DND-41 (cell line): ENCODE measurements around the gene ZDHHC20.

ENCODE experiments used
- ATAC-seq: fragments of 200-7000 bp; cut with Tn5 transposase; 3 replicates; pipeline ENCODE4 v1.9.1; 2021; ENCODE audit warnings: low read depth; ENCODE audit not compliant: insufficient read depth
- DNase-seq: peaks from one replicate; pipeline ENCODE4 v3.0.0-alpha.2; 2020
- H2AFZ ChIP-seq: 2 replicates; pipeline ENCODE4 v1.6.0; 2012; ENCODE audit warnings: low read depth, low read length
- H3K27ac ChIP-seq: 2 replicates; pipeline ENCODE4 v1.5.1; 2012; ENCODE audit warnings: low read length, inconsistent platforms
- H3K27me3 ChIP-seq: fragments of 200-600 bp; sonication (generic); 2 replicates; pipeline ENCODE4 v1.6.0; 2012; ENCODE audit warnings: low read length, mild to moderate bottlenecking, inconsistent platforms; ENCODE audit not compliant: insufficient read depth, poor library complexity
- H3K36me3 ChIP-seq: 2 replicates; pipeline ENCODE4 v1.5.1; 2012; ENCODE audit warnings: low read length, inconsistent platforms; ENCODE audit not compliant: insufficient read depth
- H3K4me1 ChIP-seq: 2 replicates; pipeline ENCODE4 v1.5.1; 2012; ENCODE audit warnings: mild to moderate bottlenecking, low read length; ENCODE audit not compliant: insufficient read depth
- H3K4me2 ChIP-seq: 2 replicates; pipeline ENCODE4 v1.6.0; 2012; ENCODE audit warnings: mild to moderate bottlenecking, moderate library complexity, low read length, inconsistent platforms; ENCODE audit not compliant: insufficient read depth
- H3K4me3 ChIP-seq, 2 experiments: fragments of 200-600 bp in 1 of 2; shearing (Covaris generic) in 1 of 2; 2 replicates each; pipeline ENCODE4 v1.5.1; 2012 to 2016; ENCODE audit warnings: inconsistent platforms in 2 of 2, low read length in 2 of 2, mild to moderate bottlenecking in 2 of 2, low read depth in 1 of 2, moderate library complexity in 1 of 2
- H3K79me2 ChIP-seq: 2 replicates; pipeline ENCODE4 v1.6.0; 2012; ENCODE audit warnings: low read length, inconsistent platforms; ENCODE audit not compliant: insufficient read depth
- H3K9ac ChIP-seq: 2 replicates; pipeline ENCODE4 v1.6.0; 2012; ENCODE audit warnings: low read depth, mild to moderate bottlenecking, inconsistent platforms, low read length, moderate library complexity
- H3K9me3 ChIP-seq: 2 replicates; pipeline ENCODE4 v1.5.1; 2012; ENCODE audit warnings: low read length, moderate library complexity, mild to moderate bottlenecking, inconsistent platforms; ENCODE audit not compliant: insufficient read depth, severe bottlenecking
- H4K20me1 ChIP-seq: 2 replicates; pipeline ENCODE4 v1.6.0; 2012; ENCODE audit warnings: low read length; ENCODE audit not compliant: insufficient read depth
- EZH2 ChIP-seq: IDR thresholded peaks from 3 replicates; pipeline ENCODE4 v1.6.1; 2012; ENCODE audit warnings: borderline replicate concordance, low read depth, mild to moderate bottlenecking, moderate library complexity, low read length, inconsistent platforms; ENCODE audit not compliant: severe bottlenecking
- TF ChIP-seq, protein P1 (sequence below): IDR thresholded peaks from 2 replicates; pipeline ENCODE4 v1.5.1; 2012; ENCODE audit warnings: borderline replicate concordance, low read length, moderate library complexity, mild to moderate bottlenecking; ENCODE audit not compliant: poor library complexity, severe bottlenecking; ENCODE audit errors: extremely low read depth

Gene ZDHHC20

GRCh38 chr13:21343659-21344058 lies 115.4 kb downstream of the ZDHHC20 start:
- peak overlapping the region; percentile 20 to 61; a peak in 3 of 4 replicates for H3K4me3 ChIP-seq
- H3K9ac ChIP-seq = peak overlapping the region; percentile 71
- no peak for TF ChIP-seq EZH2
- TF ChIP-seq, protein P1, sequence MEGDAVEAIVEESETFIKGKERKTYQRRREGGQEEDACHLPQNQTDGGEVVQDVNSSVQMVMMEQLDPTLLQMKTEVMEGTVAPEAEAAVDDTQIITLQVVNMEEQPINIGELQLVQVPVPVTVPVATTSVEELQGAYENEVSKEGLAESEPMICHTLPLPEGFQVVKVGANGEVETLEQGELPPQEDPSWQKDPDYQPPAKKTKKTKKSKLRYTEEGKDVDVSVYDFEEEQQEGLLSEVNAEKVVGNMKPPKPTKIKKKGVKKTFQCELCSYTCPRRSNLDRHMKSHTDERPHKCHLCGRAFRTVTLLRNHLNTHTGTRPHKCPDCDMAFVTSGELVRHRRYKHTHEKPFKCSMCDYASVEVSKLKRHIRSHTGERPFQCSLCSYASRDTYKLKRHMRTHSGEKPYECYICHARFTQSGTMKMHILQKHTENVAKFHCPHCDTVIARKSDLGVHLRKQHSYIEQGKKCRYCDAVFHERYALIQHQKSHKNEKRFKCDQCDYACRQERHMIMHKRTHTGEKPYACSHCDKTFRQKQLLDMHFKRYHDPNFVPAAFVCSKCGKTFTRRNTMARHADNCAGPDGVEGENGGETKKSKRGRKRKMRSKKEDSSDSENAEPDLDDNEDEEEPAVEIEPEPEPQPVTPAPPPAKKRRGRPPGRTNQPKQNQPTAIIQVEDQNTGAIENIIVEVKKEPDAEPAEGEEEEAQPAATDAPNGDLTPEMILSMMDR = no peak
- H3K36me3 ChIP-seq = no peaks in the 10 kb centered on the region
- peaks cover 25% of the 10 kb centered on the region for H3K79me2 ChIP-seq
- H3K4me2 ChIP-seq = peak overlapping the region; percentile 79
- H3K27ac ChIP-seq = peak overlapping the region; percentile 95
- peak overlapping the region; percentile 87 for H2AFZ ChIP-seq
- ATAC-seq (no peak), DNase-seq (peak; percentile 20)
- no peaks in the 10 kb centered on the region for H3K9me3 ChIP-seq
- H3K27me3 ChIP-seq = no peaks in the 10 kb centered on the region
- H4K20me1 ChIP-seq = no peaks in the 10 kb centered on the region
- H3K4me1 ChIP-seq = peaks cover 34% of the 10 kb centered on the region

DNA sequence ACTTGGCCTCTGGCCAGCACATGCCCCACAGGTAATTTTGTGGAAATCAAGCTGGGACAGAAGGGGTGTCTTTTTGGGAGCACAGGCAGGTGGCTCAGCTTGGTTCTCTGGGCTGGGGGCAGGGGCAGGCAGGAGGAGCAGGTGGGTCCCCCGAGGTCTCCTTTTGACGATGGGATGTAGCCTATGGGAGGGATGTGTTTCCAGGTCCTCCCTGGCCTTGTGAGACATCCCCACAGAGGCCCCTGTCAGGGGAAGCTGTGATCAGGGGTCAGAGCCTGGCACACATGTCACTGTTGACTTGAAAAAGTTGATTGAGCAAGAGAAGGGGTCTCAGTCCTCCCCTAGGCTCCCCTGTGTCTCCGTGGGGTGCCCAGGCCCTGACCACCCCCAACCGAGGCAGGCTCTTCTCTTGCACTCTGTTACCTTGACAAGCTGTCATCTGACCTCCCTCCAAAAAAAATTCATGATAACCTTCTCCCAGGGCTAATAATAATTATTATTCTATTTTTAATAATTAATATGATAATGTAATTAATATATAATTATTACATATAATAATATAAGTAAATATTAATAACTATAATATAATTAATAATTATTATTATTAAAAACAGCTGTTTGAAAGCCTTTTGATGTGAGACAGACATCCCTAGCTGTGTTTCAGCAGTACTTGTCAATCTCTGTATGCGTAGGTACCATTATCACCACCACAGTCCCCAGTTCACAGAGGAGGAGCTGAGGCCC lies 116.2 kb downstream of the ZDHHC20 start:
- Histone ChIP-seq H3K27me3 (no peaks in the 10 kb centered on the region), H3K4me1 (peaks cover 34% of the 10 kb centered on the region), H3K9me3 (no peaks in the 10 kb centered on the region), H2AFZ (no peak overlapping the region; the same call in 1 of the 2 replicates), H3K36me3 (0 out of 2 replicates have a peak, but pooled peaks cover 3% of the 10 kb centered on the region), H3K79me2 (peaks cover 25% of the 10 kb centered on the region), H3K4me3 (peak overlapping the region in 1 of 2 experiments; percentile 61; a peak in 2 of 4 replicates), H3K27ac (peak overlapping the region; percentile 95), H4K20me1 (no peaks in the 10 kb centered on the region), H3K9ac (peak overlapping the region; percentile 71), H3K4me2 (peak overlapping the region; percentile 79)
- TF ChIP-seq, protein P1 = no peak
- TF ChIP-seq EZH2 = no peak
- ATAC-seq (no peak), DNase-seq (no peak)

GRCh38 chr13:21341637-21342422 lies 117.3 kb downstream of the ZDHHC20 start:
- H3K4me3 ChIP-seq = no peak overlapping the region
- H3K27me3 ChIP-seq = no peaks in the 10 kb centered on the region
- peaks cover 34% of the 10 kb centered on the region for H3K4me1 ChIP-seq
- ATAC-seq (no peak), DNase-seq (no peak)
- no peak overlapping the region for H3K9ac ChIP-seq
- H3K36me3 ChIP-seq = 0 out of 2 replicates have a peak, but pooled peaks cover 3% of the 10 kb centered on the region
- peaks cover 25% of the 10 kb centered on the region for H3K79me2 ChIP-seq
- no peaks in the 10 kb centered on the region for H4K20me1 ChIP-seq
- H3K27ac ChIP-seq = no peak overlapping the region
- no peaks in the 10 kb centered on the region for H3K9me3 ChIP-seq
- TF ChIP-seq EZH2 = no peak
- H2AFZ ChIP-seq = no peak overlapping the region
- H3K4me2 ChIP-seq = peak overlapping the region; percentile 79
